A549 (cell line): ENCODE results near the gene IFNLR1. TPM values are rescaled to one million over a fixed set of nuclear protein-coding genes. Genes with fewer than 3 reads are reported as not detected.
A peak's percentile ranks its signal among the peaks of the same experiment; 100 is the strongest.
"Not testable (repeated sequence)": the region's sequence is repeated elsewhere in the genome, so short reads cannot be mapped to it uniquely, and the experiment has no call there.

Experiments used
- ATAC-seq, 2 experiments: fragments of 200-7000 bp in 1 of 2; fragments of >200 bp in 1 of 2; cut with Nextera tagmentation in 1 of 2; cut with Tn5 transposase in 1 of 2; 3 replicates each; pipeline versions ENCODE4 v1.8.0 to v1.9.1; 2018 to 2020; ENCODE audit warnings: mild to moderate bottlenecking in 1 of 2, moderate library complexity in 1 of 2
- CTCF ChIA-PET: fragments of 300-600 bp; sonication (Branson Sonifier 250); formaldehyde crosslinking; extraction: SDS; loops from one replicate; lab custom pipeline; 2021; ENCODE audit warnings: antibody characterized with exemption, inconsistent platforms; lab: Yijun Ruan, JAX
- POLR2A ChIA-PET: fragments of 350-600 bp; formaldehyde crosslinking; extraction: SDS; loops from one replicate; lab custom pipeline; 2021; ENCODE audit warnings: antibody characterized with exemption, inconsistent platforms; lab: Yijun Ruan, JAX
- DNase-seq, 2 experiments: peaks; one replicate each; pipeline versions ENCODE4 v3.0.0 to v3.0.0-alpha.2; 2011 to 2016; ENCODE audit warnings: low read depth in 1 of 2, low spot score in 1 of 2
- FAIRE-seq: peaks from 2 replicates; lab custom pipeline; 2011; peaks lifted over from hg19 to GRCh38; lab: Jason Lieb, UNC
- H3K27ac ChIP-seq, 2 experiments: fragments of >200 bp; sonication (Bioruptor Twin); formaldehyde crosslinking; 3 replicates each; pipeline ENCODE4 v1.5.1; 2016 to 2017
- H3K4me1 ChIP-seq: fragments of >200 bp; sonication (Bioruptor Twin); formaldehyde crosslinking; 3 replicates; pipeline ENCODE4 v1.6.1; 2016
- H3K4me2 ChIP-seq: fragments of >200 bp; sonication (Bioruptor Twin); formaldehyde crosslinking; 3 replicates; pipeline ENCODE4 v1.6.1; 2016
- H3K4me3 ChIP-seq: fragments of >200 bp; sonication (Bioruptor Twin); formaldehyde crosslinking; 3 replicates; pipeline ENCODE4 v1.5.1; 2016
- H3K9me3 ChIP-seq: fragments of >200 bp; sonication (Bioruptor Twin); formaldehyde crosslinking; 3 replicates; pipeline ENCODE4 v1.6.1; 2016
- BHLHE40 ChIP-seq: IDR thresholded peaks from 2 replicates; pipeline ENCODE4 v1.6.1; 2012; ENCODE audit warnings: low read depth, low read length, inconsistent platforms
- CBX2 ChIP-seq: fragments of 200-600 bp; sonication (generic); IDR thresholded peaks from 2 replicates; pipeline ENCODE4 v1.6.1; 2016; ENCODE audit warnings: low read depth, mild to moderate bottlenecking, borderline replicate concordance
- CEBPB ChIP-seq, 2 experiments: fragments of >200 bp in 1 of 2; sonication (Bioruptor Twin) in 1 of 2; formaldehyde crosslinking in 1 of 2; IDR thresholded peaks; 2 replicates each; pipeline ENCODE4 v1.6.1; 2012 to 2016
- CHD4 ChIP-seq: fragments of 200-600 bp; sonication (generic); IDR thresholded peaks from 2 replicates; pipeline ENCODE4 v1.6.1; 2016; ENCODE audit warnings: antibody characterized with exemption, mild to moderate bottlenecking, borderline replicate concordance
- E2F6 ChIP-seq: IDR thresholded peaks from 2 replicates; pipeline ENCODE4 v1.6.1; 2012; ENCODE audit warnings: low read depth, borderline replicate concordance
- ESRRA ChIP-seq: fragments of 150-350 bp; IDR thresholded peaks from 2 replicates; pipeline ENCODE4 v1.6.1; 2014; ENCODE audit warnings: mild to moderate bottlenecking, low read length, borderline replicate concordance
- FOSB ChIP-seq: fragments of 250-450 bp; sonication (Bioruptor Pico); IDR thresholded peaks from 2 replicates; pipeline ENCODE4 v1.5.0; 2020; ENCODE audit warnings: mild to moderate bottlenecking, moderate library complexity
- FOSL2 ChIP-seq, 2 experiments: fragments of 450-650 bp in 1 of 2; fragments of >200 bp in 1 of 2; sonication (Bioruptor Twin) in 1 of 2; formaldehyde crosslinking; IDR thresholded peaks; 2 replicates each; pipeline versions ENCODE4 v1.5.0 to v1.6.1; 2016 to 2020; ENCODE audit warnings: mild to moderate bottlenecking in 1 of 2, moderate library complexity in 1 of 2
- FOXS1 ChIP-seq: fragments of 250-450 bp; sonication (Bioruptor Pico); IDR thresholded peaks from 2 replicates; pipeline ENCODE4 v1.5.0; 2020; ENCODE audit warnings: mild to moderate bottlenecking, moderate library complexity
- HDAC2 ChIP-seq: fragments of 200-600 bp; sonication (generic); IDR thresholded peaks from 2 replicates; pipeline ENCODE4 v1.6.1; 2016
- HES2 ChIP-seq: fragments of >200 bp; sonication (Bioruptor Twin); formaldehyde crosslinking; IDR thresholded peaks from 2 replicates; pipeline ENCODE4 v1.6.1; 2016
- HOXB13 ChIP-seq: fragments of 250-450 bp; sonication (Bioruptor Pico); IDR thresholded peaks from 2 replicates; pipeline ENCODE4 v1.5.0; 2020; ENCODE audit warnings: low read depth, mild to moderate bottlenecking, moderate library complexity
- KDM1A ChIP-seq: fragments of 200-600 bp; sonication (generic); IDR thresholded peaks from 2 replicates; pipeline ENCODE4 v1.6.1; 2016; ENCODE audit warnings: low read depth, mild to moderate bottlenecking
- KDM5A ChIP-seq: fragments of 200-600 bp; sonication (generic); IDR thresholded peaks from 2 replicates; pipeline ENCODE4 v1.6.1; 2016; ENCODE audit warnings: antibody characterized with exemption, mild to moderate bottlenecking
- MYC ChIP-seq: IDR thresholded peaks from 2 replicates; pipeline ENCODE4 v1.6.1; 2012; ENCODE audit warnings: mild to moderate bottlenecking, inconsistent platforms, low read length, improper control_type of control experiment, borderline replicate concordance
- NFE2L2 ChIP-seq: fragments of 150-350 bp; conservative IDR thresholded peaks from 2 replicates; pipeline ENCODE4 v1.6.1; 2014; ENCODE audit warnings: low read length
- NPAS2 ChIP-seq: fragments of 250-450 bp; sonication (Bioruptor Pico); IDR thresholded peaks from 2 replicates; pipeline ENCODE4 v1.8.0; 2022; ENCODE audit warnings: mild to moderate bottlenecking, moderate library complexity, borderline replicate concordance
- PBX3 ChIP-seq: IDR thresholded peaks from 2 replicates; pipeline ENCODE4 v1.6.1; 2012
- POLR2A ChIP-seq: IDR thresholded peaks from 2 replicates; pipeline ENCODE4 v1.6.1; 2012; ENCODE audit warnings: mild to moderate bottlenecking, low read length
- RCOR1 ChIP-seq: fragments of 150-350 bp; IDR thresholded peaks from 2 replicates; pipeline ENCODE4 v1.6.1; 2014; ENCODE audit warnings: antibody characterized with exemption, low read length, low read depth
- REST ChIP-seq: fragments of 200-600 bp; sonication (generic); IDR thresholded peaks from 2 replicates; pipeline ENCODE4 v1.6.1; 2016; ENCODE audit warnings: antibody characterized with exemption, mild to moderate bottlenecking, moderate library complexity
- RNF2 ChIP-seq: fragments of 200-600 bp; sonication (generic); IDR thresholded peaks from 2 replicates; pipeline ENCODE4 v1.6.1; 2016; ENCODE audit warnings: low read depth, mild to moderate bottlenecking, antibody characterized with exemption, moderate library complexity, borderline replicate concordance
- SMC3 ChIP-seq: fragments of >200 bp; sonication (Bioruptor Twin); formaldehyde crosslinking; IDR thresholded peaks from 3 replicates; pipeline ENCODE4 v1.6.1; 2018; ENCODE audit warnings: inconsistent platforms
- TP53 ChIP-seq: fragments of 250-450 bp; sonication (Bioruptor Pico); IDR thresholded peaks from 2 replicates; pipeline ENCODE4 v1.5.0; 2021; ENCODE audit warnings: mild to moderate bottlenecking, moderate library complexity
- USF2 ChIP-seq: fragments of 450-650 bp; IDR thresholded peaks from 2 replicates; pipeline ENCODE4 v1.6.1; 2014; ENCODE audit warnings: antibody characterized with exemption
- ZFP36 ChIP-seq: fragments of 450-650 bp; IDR thresholded peaks from 2 replicates; pipeline ENCODE4 v1.6.1; 2014; ENCODE audit warnings: borderline replicate concordance; ENCODE audit not compliant: partially characterized antibody
- WGBS: methylation state at CpG from one replicate; pipeline ENCODE4 v1.1.6; 2017; ENCODE audit errors: missing lambda C conversion rate; 5-methylcytosine and 5-hydroxymethylcytosine counted together
- polyA plus RNA-seq, 4 experiments: library from polyadenylated mRNA; depleted of rRNA in 3 of 4; stranded (reverse); fragments of >200 nt; fragmentation: RNase III in 1 of 4; extraction: RNeasy Plus Mini Kit Qiagen cat#74134 plus additional on column Dnase treatment in 1 of 4; gene quantifications; 2 replicates in 3 of 4; 3 replicates in 1 of 4; pipeline ENCODE4 v1.2.3, GENCODE V29; 2011 to 2017

The IFNLR1 gene
- polyA plus RNA-seq, 2 of the 4 experiments (the other 2 are of a cell fraction) = 0.84 to 1.3 TPM

GRCh38 chr1:24207395-24207687, 20.3 kb upstream of the IFNLR1 start:
- H3K9me3 ChIP-seq, H3K27ac ChIP-seq, H3K4me3 ChIP-seq, POLR2A ChIA-PET, ATAC-seq, FAIRE-seq, H3K4me2 ChIP-seq, DNase-seq: not testable (repeated sequence)
- CTCF ChIA-PET = interaction anchor here (6.2 kb wide), 1 partner anchor 185 kb away, joined by 79 read pairs; no protein-coding TSS in a partner anchor
- 87% methylated on average over 9 of the region's 9 CpGs for WGBS
- H3K4me1 ChIP-seq = peaks cover 17% of the 10 kb centered on the region

GRCh38 chr1:24206516-24207394, 19.7 kb upstream of the IFNLR1 start:
- ATAC-seq (no peak), DNase-seq (no peak), FAIRE-seq (no peak)
- Histone ChIP-seq H3K4me3 (no peak overlapping the region), H3K4me2 (no peak overlapping the region), H3K4me1 (peaks cover 22% of the 10 kb centered on the region), H3K9me3 (no peaks in the 10 kb centered on the region), H3K27ac (peak overlapping the region in 1 of 2 experiments; percentile 53; a peak in 2 of 6 replicates)
- POLR2A ChIA-PET = no interaction called here
- CTCF ChIA-PET = interaction anchor here (6.2 kb wide), 1 partner anchor 185 kb away, joined by 79 read pairs; no protein-coding TSS in a partner anchor
- WGBS = 74% methylated on average over 11 of the region's 12 CpGs
- TF ChIP-seq PBX3 = no peak
- no peak for TF ChIP-seq SMC3
- no peak for TF ChIP-seq FOXS1 (CRISPR knock-in tag)
- TF ChIP-seq BHLHE40 = no peak
- TF ChIP-seq E2F6 = no peak
- no peak for TF ChIP-seq REST
- TF ChIP-seq ESRRA = no peak
- TF ChIP-seq NFE2L2 = no peak
- TF ChIP-seq HDAC2 = no peak
- no peak for TF ChIP-seq ZFP36
- no peak for TF ChIP-seq HES2
- no peak for TF ChIP-seq RNF2
- TF ChIP-seq NPAS2 (CRISPR knock-in tag) = no peak
- TF ChIP-seq CHD4 = no peak
- no peak for TF ChIP-seq POLR2A
- TF ChIP-seq FOSB = no peak
- TF ChIP-seq RCOR1 = no peak

- no peaks in the 10 kb centered on the region for H3K9me3 ChIP-seq
- WGBS = 100% methylated on average over 1 of the region's 12 CpGs
- no peak overlapping the region for H3K4me3 ChIP-seq
- H3K4me1 ChIP-seq = peaks cover 22% of the 10 kb centered on the region
- DNase-seq (no peak), FAIRE-seq (no peak), ATAC-seq (no peak)
- no peak overlapping the region for H3K4me2 ChIP-seq
- TF ChIP-seq KDM1A (no peak), KDM5A (no peak), BHLHE40 (no peak), HDAC2 (no peak), CEBPB (IDR thresholded peaks at IDR 0.05) (no peak), MYC (no peak), CBX2 (no peak), PBX3 (no peak), TP53 (CRISPR knock-in tag) (no peak), HOXB13 (no peak), USF2 (no peak), FOSL2 (IDR thresholded peaks at IDR 0.05) (no peak), FOSL2 (CRISPR knock-in tag; IDR thresholded peaks at IDR 0.05) (no peak)
- ChIA-PET POLR2A (no interaction called here), CTCF (interaction anchor here (1.6 to 6.2 kb wide), 2 partner anchors 135 to 186 kb away, joined by 5 to 79 read pairs; no protein-coding TSS in a partner anchor)
- peak overlapping the region in 1 of 2 experiments; percentile 53; a peak in 3 of 6 replicates for H3K27ac ChIP-seq
Measured at GRCh38 chr1:24206083-24206464, 19.0 kb upstream of the IFNLR1 start.
